H7 (cell line): ENCODE results near the gene TANC1. TPM values are rescaled to one million over a fixed set of nuclear protein-coding genes. Genes with fewer than 3 reads are reported as not detected.

Experiments
- DNase-seq: peaks from one replicate; pipeline ENCODE4 v3.0.0; 2012
- H3K27me3 ChIP-seq: 2 replicates; pipeline ENCODE4 v1.6.0; 2011; ENCODE audit warnings: mild to moderate bottlenecking, low read length; ENCODE audit not compliant: control insufficient read depth, insufficient read depth
- H3K36me3 ChIP-seq: replicated peaks from 2 replicates; pipeline ENCODE4 v1.5.1; 2011; ENCODE audit warnings: low read length; ENCODE audit not compliant: control insufficient read depth, insufficient read depth
- H3K4me3 ChIP-seq: 2 replicates; pipeline ENCODE4 v1.5.1; 2011; ENCODE audit warnings: low read depth, mild to moderate bottlenecking, control low read depth, low read length, moderate library complexity; ENCODE audit not compliant: insufficient read depth
- total RNA-seq: library from RNA; depleted of rRNA; stranded (reverse); fragments of >200 nt; shearing (Covaris generic); gene quantifications from 2 replicates; pipeline ENCODE4 v1.2.3, GENCODE V29; 2014

Gene TANC1
- total RNA-seq, 1 experiment from 2014 or later, result 7.0 TPM

- Histone ChIP-seq H3K4me3 (peak overlapping the region; percentile 81), H3K36me3 (no peaks in the 10 kb centered on the region), H3K27me3 (peaks cover 21% of the 10 kb centered on the region)
- DNase-seq, result no peak
These were observed 798 bp downstream of the TANC1 start for GRCh38 chr2:158969162-158969714.

DNA sequence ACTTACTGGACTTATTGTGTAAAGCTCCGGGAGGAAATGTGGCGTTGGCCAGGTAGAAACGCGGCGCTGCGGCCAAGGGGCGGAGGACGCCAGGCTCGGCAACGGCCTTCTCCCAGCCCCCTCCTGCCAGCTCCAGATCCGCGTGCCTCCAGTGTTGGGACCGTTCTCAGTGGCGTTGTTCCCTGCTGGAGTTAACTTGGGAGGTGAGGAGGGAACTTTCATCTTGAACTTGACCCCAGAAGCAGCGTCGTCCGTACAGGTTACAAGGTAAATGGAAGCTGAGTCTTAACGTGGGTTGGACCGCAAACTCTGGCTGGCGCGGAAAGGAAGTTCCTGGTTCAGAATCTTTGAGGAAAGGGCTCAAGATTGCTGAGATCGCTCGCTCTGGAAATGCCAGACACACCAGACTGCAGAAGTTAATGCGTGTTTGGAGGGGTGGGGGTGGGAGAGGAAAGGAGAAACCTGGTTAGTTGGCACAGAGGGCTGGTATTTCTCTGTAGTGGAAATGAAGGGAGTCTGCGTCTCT is 1.3 kb downstream of the TANC1 start:
- H3K36me3 ChIP-seq, result no peaks in the 10 kb centered on the region
- peak overlapping the region; percentile 81 for H3K4me3 ChIP-seq
- H3K27me3 ChIP-seq, result peaks cover 21% of the 10 kb centered on the region
- DNase-seq, result peak; percentile 61

GRCh38 chr2:158970241-158970751 is 1.9 kb downstream of the TANC1 start:
- DNase-seq, result peak; percentile 29
- H3K27me3 ChIP-seq, result peaks cover 21% of the 10 kb centered on the region
- H3K36me3 ChIP-seq, result no peaks in the 10 kb centered on the region
- H3K4me3 ChIP-seq, result peak overlapping the region; percentile 81

DNA sequence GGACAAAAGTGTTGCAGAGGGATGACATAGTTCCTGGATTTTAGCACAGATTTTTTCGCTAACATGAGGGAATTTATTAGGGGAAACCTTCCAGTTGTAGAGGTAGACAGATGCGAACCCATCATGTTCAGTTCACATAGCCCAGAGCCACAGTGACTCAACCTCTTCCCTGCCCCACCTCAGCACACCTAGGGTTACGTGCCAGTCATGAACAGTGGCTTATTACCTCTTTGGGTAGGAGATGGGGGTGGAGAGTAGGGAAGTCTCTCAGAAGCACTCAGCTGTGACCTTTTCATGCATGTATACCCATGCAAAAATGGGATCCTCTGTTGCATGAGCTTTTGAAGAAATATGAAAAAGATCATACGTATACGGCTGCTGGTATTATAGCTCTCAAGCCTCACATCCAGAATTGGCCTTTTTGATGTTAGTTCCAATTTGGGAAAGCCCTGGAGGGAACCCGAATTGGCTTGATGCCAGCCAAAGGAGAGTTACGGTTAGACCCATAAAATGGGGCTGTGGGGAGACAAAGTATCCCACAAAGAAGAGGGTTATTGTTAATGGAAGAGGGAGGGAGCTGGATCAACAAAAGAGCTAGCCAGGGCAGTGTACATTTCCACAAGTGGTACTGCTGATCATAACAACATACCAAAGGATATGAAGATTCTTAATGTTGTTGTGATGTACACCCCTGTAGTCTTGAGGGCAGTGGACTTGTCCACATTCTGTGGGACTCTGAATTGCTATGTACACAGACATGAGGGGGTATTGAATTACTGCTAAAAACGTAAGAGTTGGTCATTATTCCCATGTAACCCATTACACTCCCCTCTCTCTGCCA is 4.9 kb downstream of the TANC1 start:
- Histone ChIP-seq H3K27me3 (peaks cover 16% of the 10 kb centered on the region), H3K36me3 (no peaks in the 10 kb centered on the region), H3K4me3 (no peak overlapping the region)
- DNase-seq, result no peak

- Histone ChIP-seq H3K36me3 (no peaks in the 10 kb centered on the region), H3K27me3 (peaks cover 4% of the 10 kb centered on the region; the same call in 1 of the 2 replicates), H3K4me3 (no peak overlapping the region)
- no peak for DNase-seq
These were observed 7.0 kb downstream of the TANC1 start for GRCh38 chr2:158975271-158975921.

- Histone ChIP-seq H3K4me3 (no peak overlapping the region), H3K27me3 (no peaks in the 10 kb centered on the region), H3K36me3 (no peaks in the 10 kb centered on the region)
- no peak for DNase-seq
These were observed 11.3 kb downstream of the TANC1 start for GRCh38 chr2:158979772-158980171.

- Histone ChIP-seq H3K27me3 (no peaks in the 10 kb centered on the region), H3K4me3 (no peak overlapping the region), H3K36me3 (no peaks in the 10 kb centered on the region)
- peak; percentile 26 for DNase-seq
These were observed 16.2 kb downstream of the TANC1 start for GRCh38 chr2:158984604-158985135.

GRCh38 chr2:158988501-158988900 is 20.1 kb downstream of the TANC1 start:
- no peak overlapping the region for H3K4me3 ChIP-seq
- no peaks in the 10 kb centered on the region for H3K27me3 ChIP-seq
- no peaks in the 10 kb centered on the region for H3K36me3 ChIP-seq
- DNase-seq, result no peak

- DNase-seq, result no peak
These were observed 20.7 kb downstream of the TANC1 start for GRCh38 chr2:158989165-158989564.

DNA sequence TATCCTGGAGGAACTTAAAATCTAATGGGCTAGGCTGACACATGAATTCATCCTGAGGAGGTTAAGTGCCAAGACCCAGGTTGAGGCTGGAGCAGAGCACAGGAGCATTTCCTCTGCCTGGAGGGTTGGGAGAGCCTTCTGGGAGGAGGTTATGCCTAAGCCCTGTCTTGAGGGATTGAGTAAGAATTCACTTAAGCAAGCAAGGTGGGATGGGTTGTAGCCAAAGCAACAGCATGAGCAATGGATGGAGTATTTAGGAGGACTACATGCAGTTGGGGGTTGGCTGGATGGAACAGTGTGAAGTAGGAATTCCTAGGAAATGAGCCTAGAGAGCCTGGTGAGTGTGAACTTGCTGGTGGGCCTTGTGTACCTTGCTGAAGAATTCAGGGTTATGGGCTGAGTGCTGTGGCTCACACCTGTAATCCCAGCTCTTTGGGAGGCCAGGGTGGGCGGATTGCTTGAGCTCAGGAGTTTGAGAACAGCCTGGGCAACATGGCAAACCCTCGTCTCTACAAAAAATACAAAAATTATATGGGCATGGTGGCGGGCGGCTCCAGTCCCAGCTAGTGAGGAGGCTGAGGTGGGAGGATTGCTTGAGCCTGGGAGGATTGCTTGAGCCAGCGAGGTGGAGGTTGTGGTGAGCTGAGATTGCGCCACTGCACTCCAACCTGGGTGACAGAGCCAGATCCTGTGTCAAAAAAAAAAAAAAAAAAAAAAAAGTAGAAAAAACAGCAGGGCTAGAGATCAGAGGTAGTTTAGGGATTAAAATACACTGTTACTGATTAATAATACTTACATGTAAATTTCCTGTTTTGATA is 22.2 kb downstream of the TANC1 start:
- DNase-seq, result no peak
- Histone ChIP-seq H3K4me3 (no peak overlapping the region), H3K27me3 (no peaks in the 10 kb centered on the region), H3K36me3 (no peaks in the 10 kb centered on the region)

More at GRCh38 chr2:158989165-158989564, 20.7 kb downstream of the TANC1 start:
- Histone ChIP-seq H3K36me3 (no peaks in the 10 kb centered on the region), H3K4me3 (no peak overlapping the region), H3K27me3 (no peaks in the 10 kb centered on the region)

- H3K36me3 ChIP-seq, result no peaks in the 10 kb centered on the region
- DNase-seq, result no peak
- H3K27me3 ChIP-seq, result no peaks in the 10 kb centered on the region
- no peak overlapping the region for H3K4me3 ChIP-seq
These were observed 24.6 kb downstream of the TANC1 start for GRCh38 chr2:158993030-158993429.

- Histone ChIP-seq H3K27me3 (no peaks in the 10 kb centered on the region), H3K36me3 (no peaks in the 10 kb centered on the region), H3K4me3 (no peak overlapping the region)
- no peak for DNase-seq
These were observed 25.5 kb downstream of the TANC1 start for GRCh38 chr2:158993721-158994587.
